ENCODE data around the gene PNLIPRP2. TPM values are rescaled to one million over a fixed set of nuclear protein-coding genes. Genes with fewer than 3 reads are reported as not detected.

Gene PNLIPRP2
- polyA plus RNA-seq, 1 donor (not counting 4 experiments of a cell fraction or from before 2014, with no cell fraction given): not detected

DNA sequence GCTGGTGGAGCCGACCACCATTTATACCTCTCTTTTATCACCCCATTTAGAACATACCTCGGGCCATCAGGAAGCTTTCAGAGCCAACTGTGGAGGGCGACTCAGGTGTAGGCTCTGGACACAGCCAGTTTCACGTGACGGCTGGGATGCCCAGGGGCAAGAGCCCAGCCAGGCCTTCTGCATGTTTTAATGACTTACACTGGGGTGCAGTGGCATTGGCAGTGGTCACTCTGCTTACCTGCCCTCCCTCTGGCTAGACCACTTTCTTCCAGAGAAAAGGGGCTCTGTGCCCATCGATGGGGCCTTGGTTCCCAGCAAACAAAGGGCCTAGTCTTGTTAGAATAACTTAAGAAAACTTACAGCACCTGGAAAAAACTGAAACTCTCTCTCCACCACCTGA, 50.0 kb downstream of the PNLIPRP2 start:
- dilution Hi-C loops (cut with MboI; ENCODE audit: extremely low pct_ligation_motif_present, low sequenced_read_pairs): no loop called here
- no peaks in the 10 kb centered on the region for H3K36me3 ChIP-seq (ENCODE audit: control insufficient read depth in 2 of 2, extremely low read depth in 1 of 2, insufficient read depth in 2 of 2, low read length in 2 of 2)
- DNase-seq (ENCODE audit: low read depth, low spot score): no peak
- H3K9me1 ChIP-seq (ENCODE audit: control insufficient read depth, extremely low read depth, insufficient read depth, low read length): no peaks in the 10 kb centered on the region
- H3K9ac ChIP-seq (ENCODE audit: control insufficient read depth, extremely low read depth, insufficient read depth, low read length): no peak overlapping the region
- H3K9me3 ChIP-seq (ENCODE audit: control insufficient read depth, low read depth, low read length): no peaks in the 10 kb centered on the region
- H3K27ac ChIP-seq (ENCODE audit: control insufficient read depth, insufficient read depth, low read length): no peak overlapping the region
- no peak overlapping the region for H3K4me3 ChIP-seq (ENCODE audit: control insufficient read depth in 2 of 3, extremely low read depth in 1 of 3, insufficient read depth in 2 of 3, low read depth in 1 of 3, low read length in 3 of 3)
- no peaks in the 10 kb centered on the region for H3K79me2 ChIP-seq (ENCODE audit: control insufficient read depth, insufficient read depth, low read length)
- H2AFZ ChIP-seq (ENCODE audit: control insufficient read depth, low read length): no peak overlapping the region
- TF ChIP-seq EZH2 (IDR thresholded peaks at IDR 0.05; ENCODE audit: low read length): no peak
- TF ChIP-seq, protein P1, sequence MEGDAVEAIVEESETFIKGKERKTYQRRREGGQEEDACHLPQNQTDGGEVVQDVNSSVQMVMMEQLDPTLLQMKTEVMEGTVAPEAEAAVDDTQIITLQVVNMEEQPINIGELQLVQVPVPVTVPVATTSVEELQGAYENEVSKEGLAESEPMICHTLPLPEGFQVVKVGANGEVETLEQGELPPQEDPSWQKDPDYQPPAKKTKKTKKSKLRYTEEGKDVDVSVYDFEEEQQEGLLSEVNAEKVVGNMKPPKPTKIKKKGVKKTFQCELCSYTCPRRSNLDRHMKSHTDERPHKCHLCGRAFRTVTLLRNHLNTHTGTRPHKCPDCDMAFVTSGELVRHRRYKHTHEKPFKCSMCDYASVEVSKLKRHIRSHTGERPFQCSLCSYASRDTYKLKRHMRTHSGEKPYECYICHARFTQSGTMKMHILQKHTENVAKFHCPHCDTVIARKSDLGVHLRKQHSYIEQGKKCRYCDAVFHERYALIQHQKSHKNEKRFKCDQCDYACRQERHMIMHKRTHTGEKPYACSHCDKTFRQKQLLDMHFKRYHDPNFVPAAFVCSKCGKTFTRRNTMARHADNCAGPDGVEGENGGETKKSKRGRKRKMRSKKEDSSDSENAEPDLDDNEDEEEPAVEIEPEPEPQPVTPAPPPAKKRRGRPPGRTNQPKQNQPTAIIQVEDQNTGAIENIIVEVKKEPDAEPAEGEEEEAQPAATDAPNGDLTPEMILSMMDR (optimal IDR thresholded peaks at IDR 0.05 in 1 of 3, IDR thresholded peaks at IDR 0.05 in 1 of 3, conservative IDR thresholded peaks at IDR 0.05 in 1 of 3; ENCODE audit: extremely low read depth in 1 of 3, insufficient read depth in 2 of 3, low read length in 3 of 3): no peak
- no peaks in the 10 kb centered on the region for H3K27me3 ChIP-seq (ENCODE audit: control insufficient read depth, extremely low read depth, insufficient read depth, low read length)
- no peaks in the 10 kb centered on the region for H4K20me1 ChIP-seq (ENCODE audit: control insufficient read depth, extremely low read depth, insufficient read depth, low read length)
- H3K4me2 ChIP-seq (ENCODE audit: control insufficient read depth, extremely low read depth, insufficient read depth, low read depth, low read length): no peak overlapping the region
- peaks cover 2% of the 10 kb centered on the region for H3K4me1 ChIP-seq (ENCODE audit: control insufficient read depth, extremely low read depth, insufficient read depth, low read length)
- FAIRE-seq: no peak

- peaks cover 2% of the 10 kb centered on the region for H3K4me1 ChIP-seq (ENCODE audit: control insufficient read depth, extremely low read depth, insufficient read depth, low read length)
- no peaks in the 10 kb centered on the region for H3K36me3 ChIP-seq (ENCODE audit: control insufficient read depth in 2 of 2, extremely low read depth in 1 of 2, insufficient read depth in 2 of 2, low read length in 2 of 2)
- dilution Hi-C loops (cut with MboI; ENCODE audit: extremely low pct_ligation_motif_present, low sequenced_read_pairs): no loop called here
- no peaks in the 10 kb centered on the region for H3K9me1 ChIP-seq (ENCODE audit: control insufficient read depth, extremely low read depth, insufficient read depth, low read length)
- H4K20me1 ChIP-seq (ENCODE audit: control insufficient read depth, extremely low read depth, insufficient read depth, low read length): no peaks in the 10 kb centered on the region
- H2AFZ ChIP-seq (ENCODE audit: control insufficient read depth, low read length): no peak overlapping the region
- H3K27ac ChIP-seq (ENCODE audit: control insufficient read depth, insufficient read depth, low read length): no peak overlapping the region
- DNase-seq (ENCODE audit: low read depth, low spot score): no peak
- H3K9me3 ChIP-seq (ENCODE audit: control insufficient read depth, low read depth, low read length): no peaks in the 10 kb centered on the region
- no peak overlapping the region for H3K4me2 ChIP-seq (ENCODE audit: control insufficient read depth, extremely low read depth, insufficient read depth, low read depth, low read length)
- H3K4me3 ChIP-seq (ENCODE audit: control insufficient read depth in 2 of 3, extremely low read depth in 1 of 3, insufficient read depth in 2 of 3, low read depth in 1 of 3, low read length in 3 of 3): no peak overlapping the region
- no peaks in the 10 kb centered on the region for H3K27me3 ChIP-seq (ENCODE audit: control insufficient read depth, extremely low read depth, insufficient read depth, low read length)
- H3K79me2 ChIP-seq (ENCODE audit: control insufficient read depth, insufficient read depth, low read length): no peaks in the 10 kb centered on the region
- TF ChIP-seq EZH2 (IDR thresholded peaks at IDR 0.05; ENCODE audit: low read length): no peak
- TF ChIP-seq, protein P1 (optimal IDR thresholded peaks at IDR 0.05 in 1 of 3, IDR thresholded peaks at IDR 0.05 in 1 of 3, conservative IDR thresholded peaks at IDR 0.05 in 1 of 3; ENCODE audit: extremely low read depth in 1 of 3, insufficient read depth in 2 of 3, low read length in 3 of 3): no peak
- FAIRE-seq: no peak
- no peak overlapping the region for H3K9ac ChIP-seq (ENCODE audit: control insufficient read depth, extremely low read depth, insufficient read depth, low read length)
These were observed 50.6 kb downstream of the PNLIPRP2 start for GRCh38 chr10:116671274-116671926.
